ENCODE results near the gene GPR142.

DNA sequence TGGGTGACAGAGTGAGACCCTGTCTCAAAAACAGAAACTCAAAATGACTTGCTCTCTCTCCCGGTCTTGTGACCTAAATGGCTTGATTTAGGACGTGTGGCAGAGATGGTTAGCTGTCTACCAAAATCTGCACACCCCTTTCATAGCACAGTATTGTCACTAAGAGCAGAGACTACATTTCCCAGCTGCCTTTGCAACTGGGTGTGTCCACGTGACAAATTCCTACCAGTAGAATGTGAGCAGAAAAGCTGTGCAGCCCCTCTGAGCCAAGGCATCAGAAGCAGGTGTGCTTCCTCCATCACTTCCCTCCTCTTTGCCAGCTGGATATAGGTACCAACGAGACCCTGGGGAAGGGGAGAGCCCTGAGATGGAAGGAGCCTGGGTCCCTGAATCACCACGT is 25.5 kb downstream of the GPR142 start:
- TF ChIP-seq, protein P1, sequence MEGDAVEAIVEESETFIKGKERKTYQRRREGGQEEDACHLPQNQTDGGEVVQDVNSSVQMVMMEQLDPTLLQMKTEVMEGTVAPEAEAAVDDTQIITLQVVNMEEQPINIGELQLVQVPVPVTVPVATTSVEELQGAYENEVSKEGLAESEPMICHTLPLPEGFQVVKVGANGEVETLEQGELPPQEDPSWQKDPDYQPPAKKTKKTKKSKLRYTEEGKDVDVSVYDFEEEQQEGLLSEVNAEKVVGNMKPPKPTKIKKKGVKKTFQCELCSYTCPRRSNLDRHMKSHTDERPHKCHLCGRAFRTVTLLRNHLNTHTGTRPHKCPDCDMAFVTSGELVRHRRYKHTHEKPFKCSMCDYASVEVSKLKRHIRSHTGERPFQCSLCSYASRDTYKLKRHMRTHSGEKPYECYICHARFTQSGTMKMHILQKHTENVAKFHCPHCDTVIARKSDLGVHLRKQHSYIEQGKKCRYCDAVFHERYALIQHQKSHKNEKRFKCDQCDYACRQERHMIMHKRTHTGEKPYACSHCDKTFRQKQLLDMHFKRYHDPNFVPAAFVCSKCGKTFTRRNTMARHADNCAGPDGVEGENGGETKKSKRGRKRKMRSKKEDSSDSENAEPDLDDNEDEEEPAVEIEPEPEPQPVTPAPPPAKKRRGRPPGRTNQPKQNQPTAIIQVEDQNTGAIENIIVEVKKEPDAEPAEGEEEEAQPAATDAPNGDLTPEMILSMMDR (IDR thresholded peaks at IDR 0.05; ENCODE audit: borderline replicate concordance, extremely low read depth, low read length, poor library complexity, severe bottlenecking): no peak
- no peak for TF ChIP-seq EZH2 (IDR thresholded peaks at IDR 0.05; ENCODE audit: borderline replicate concordance, low read depth, low read length, severe bottlenecking)
